Stimulated activated CD4-positive, alpha-beta T cell treated with anti-CD3 and anti-CD28 coated beads, TNF-alpha, amount 100 ng/mL, for 48 hours (primary cell): ENCODE data around the gene VIPR2.

Experiments used
- DNase-seq, 3 donors: peaks; one replicate each; pipeline ENCODE4 v3.0.0-alpha.2; 2020; ENCODE audit warnings: low read depth in 3 of 3

The VIPR2 gene

DNA sequence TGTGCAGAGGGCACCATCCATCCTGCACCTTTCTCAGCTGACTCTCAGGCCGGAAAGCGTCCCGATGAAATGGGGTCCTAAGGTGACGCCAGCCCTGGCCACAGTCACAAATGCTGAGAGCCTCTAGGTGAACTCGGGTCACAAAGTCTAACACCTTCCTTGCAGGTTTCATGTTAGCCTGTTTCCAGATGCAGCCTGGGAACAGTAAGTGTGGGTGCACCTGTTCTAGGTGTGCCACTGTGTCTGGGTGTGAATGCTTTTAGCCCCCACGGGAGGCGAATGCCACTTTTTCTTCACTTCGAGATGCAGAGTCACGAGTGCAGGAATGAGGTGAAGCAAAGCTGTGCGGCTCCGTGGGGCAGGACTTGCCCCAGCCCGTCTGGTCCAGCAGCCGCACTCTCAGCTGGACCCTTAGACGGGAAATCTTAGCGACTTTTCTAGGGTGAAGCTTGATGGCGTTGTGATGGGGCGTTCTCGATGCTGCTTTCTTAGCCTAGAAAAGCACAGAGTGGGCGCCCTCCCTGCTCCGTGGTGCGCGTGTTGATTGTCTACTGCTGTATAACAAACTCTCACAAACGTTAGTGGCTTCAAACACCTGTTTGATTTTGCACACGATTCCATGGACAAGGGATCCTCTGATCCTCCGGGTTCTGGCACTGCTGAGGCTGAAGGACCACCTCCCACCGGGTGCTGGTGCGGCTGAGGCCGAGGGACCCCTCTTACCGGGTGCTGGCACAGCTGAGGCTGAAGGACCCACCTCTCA lies 13.6 kb upstream of the VIPR2 start:
- no peak for DNase-seq

- no peak for DNase-seq
Measured at GRCh38 chr7:159157714-159158113, 13.0 kb upstream of the VIPR2 start.

- DNase-seq: no peak
Measured at GRCh38 chr7:159156436-159157245, 12.0 kb upstream of the VIPR2 start.

- no peak for DNase-seq
Measured at GRCh38 chr7:159155410-159155809, 10.7 kb upstream of the VIPR2 start.

DNA sequence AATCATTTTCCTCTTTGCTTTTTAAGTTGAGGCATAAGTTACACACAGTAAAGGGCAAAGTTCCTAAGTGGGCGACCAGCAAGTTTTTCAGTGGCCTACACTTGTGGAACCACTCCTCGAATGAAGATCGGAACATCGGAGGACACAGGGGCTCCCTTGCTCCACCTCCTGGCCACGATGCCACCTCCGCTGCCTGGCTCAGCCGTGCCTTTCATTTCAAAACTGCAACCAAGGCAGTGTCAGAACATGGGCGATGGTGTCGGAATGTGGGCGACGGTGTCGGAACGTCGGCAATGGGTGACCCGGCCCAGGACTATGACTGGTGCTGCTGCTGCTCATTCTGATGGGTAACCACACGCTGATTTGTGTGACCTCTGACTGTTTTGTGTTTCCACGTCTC lies 9.6 kb upstream of the VIPR2 start:
- DNase-seq: no peak

DNA sequence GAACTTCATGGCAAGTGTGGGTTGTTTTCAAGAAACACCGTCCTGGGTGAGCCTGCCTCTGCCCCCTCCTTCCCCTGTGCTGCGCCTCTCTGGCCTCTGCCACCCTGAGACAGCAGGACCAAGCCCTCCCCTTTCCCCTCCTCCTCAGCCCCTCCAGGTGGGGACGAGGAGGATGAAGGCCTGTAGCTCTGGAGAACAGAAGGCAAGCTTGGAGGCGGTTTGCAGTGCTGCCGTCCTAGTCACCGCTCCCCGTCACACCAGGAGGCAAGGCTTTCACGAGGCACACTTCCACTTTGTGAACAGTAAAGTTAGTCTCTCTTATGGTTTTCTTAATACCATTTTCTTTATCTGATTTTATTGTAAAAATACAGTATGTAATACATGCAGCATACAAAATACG lies 8.8 kb upstream of the VIPR2 start:
- no peak for DNase-seq

DNA sequence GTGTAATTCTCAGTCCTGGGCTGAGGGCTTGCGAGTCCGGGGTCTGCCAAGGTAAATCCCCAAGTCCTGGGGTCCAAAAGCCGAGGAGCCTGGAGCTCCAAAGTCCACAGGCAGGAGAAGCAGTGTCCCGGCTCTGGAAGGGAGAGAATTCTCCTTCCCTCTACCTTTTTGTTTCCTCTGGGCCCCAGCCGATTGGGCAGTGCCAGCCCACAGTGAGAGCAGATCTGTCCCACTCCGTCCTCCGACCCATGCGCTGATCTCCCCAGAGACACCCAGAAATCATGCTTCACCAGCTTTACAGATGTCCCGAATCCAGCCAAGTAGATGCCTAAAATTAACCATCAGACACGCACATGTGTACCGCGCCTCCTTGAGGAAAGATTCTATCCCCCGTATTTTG lies 8.1 kb upstream of the VIPR2 start:
- DNase-seq: no peak

GRCh38 chr7:159151231-159151630 lies 6.6 kb upstream of the VIPR2 start:
- no peak for DNase-seq

DNA sequence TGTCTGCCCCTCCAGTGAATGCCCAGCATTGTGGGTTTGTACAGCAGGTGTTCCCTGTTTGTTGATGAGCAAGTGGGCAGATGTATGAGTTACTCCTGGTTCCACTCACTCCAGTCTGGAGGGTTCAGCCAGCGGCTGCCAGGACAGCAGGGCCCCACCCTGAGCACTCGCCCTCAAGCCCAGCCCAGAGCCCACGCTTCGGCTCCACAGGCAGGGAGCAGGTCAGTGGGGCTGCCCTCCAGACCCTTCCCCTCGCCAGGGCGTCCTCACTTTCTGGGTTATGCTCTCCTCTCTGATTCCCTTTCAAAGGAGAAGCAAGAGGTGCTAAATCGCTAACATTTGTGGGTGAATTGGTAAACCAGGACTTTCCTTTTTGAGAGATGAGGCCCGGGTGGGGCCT lies 4.8 kb upstream of the VIPR2 start:
- no peak for DNase-seq

- DNase-seq: no peak
Measured at GRCh38 chr7:159148430-159149395, 4.0 kb upstream of the VIPR2 start.

DNA sequence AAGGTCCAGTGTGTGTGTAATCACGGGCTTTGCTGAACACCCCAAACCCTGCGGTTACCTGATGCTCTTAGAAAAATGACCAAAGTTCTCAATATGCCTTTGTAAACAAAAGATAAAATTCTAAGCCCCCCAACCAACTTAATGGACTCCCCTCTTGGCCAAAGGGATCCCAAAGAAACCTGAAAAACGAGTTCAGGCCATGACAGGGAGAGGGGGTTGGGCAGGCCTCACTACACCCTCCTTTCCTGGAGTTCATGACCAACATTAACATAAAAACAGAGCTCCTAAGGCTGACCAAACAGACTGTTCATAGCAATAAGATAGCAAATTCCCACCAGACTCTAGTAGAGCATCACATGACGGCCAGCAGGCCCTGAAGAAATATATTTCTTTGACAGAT lies 3.0 kb upstream of the VIPR2 start:
- no peak for DNase-seq

- DNase-seq: no peak
Measured at GRCh38 chr7:159147246-159147645, 2.6 kb upstream of the VIPR2 start.

- no peak for DNase-seq
Measured at GRCh38 chr7:159146084-159146858, 1.6 kb upstream of the VIPR2 start.

DNA sequence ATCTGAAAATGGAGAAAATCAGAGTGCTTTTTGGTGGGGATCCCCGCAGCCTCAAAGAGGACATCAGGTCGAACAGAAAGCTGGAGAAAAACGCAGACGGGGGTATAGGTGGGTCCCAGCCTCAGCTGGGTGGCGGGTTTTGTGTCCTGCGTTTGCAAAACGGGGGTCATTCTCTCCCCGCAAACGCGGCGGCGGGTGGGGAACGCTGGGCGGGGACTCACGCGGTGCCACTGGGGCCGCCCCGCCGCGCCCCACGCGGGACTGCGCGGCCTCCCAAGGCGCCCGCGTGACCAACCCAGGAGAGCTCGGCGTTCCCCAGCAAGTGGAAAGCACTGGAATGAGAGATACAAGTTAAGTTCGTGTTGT lies 806 bp upstream of the VIPR2 start:
- no peak for DNase-seq

GRCh38 chr7:159143780-159144757 lies 598 bp downstream of the VIPR2 start:
- DNase-seq: peak in 2 of 3 donors; percentile 5

- no peak for DNase-seq
Measured at GRCh38 chr7:159142730-159143129, 1.9 kb downstream of the VIPR2 start.

GRCh38 chr7:159142199-159142598 lies 2.5 kb downstream of the VIPR2 start:
- no peak for DNase-seq

- DNase-seq: no peak
Measured at GRCh38 chr7:159141660-159142059, 3.0 kb downstream of the VIPR2 start.

DNA sequence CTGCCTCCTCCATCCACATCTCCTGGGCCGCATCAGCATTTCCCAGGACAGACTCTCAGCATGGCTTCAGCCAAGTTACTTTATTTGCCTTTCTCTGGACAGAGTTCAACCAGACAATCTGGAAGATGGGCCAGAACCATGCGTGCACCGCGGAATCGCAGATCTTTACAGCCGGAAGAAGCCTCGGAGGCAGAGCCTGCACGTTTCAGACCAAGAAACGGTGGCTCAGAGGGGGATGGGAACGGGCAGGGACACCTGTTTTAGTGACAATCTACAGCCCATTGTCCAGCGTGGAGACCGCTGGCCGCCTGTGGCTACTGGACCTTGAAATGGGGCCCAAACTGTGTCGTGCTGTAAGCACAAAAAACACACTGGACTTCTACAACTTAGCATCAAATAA lies 3.5 kb downstream of the VIPR2 start:
- DNase-seq: no peak
